ENCODE data around the gene CRIM1. TPM values are rescaled to one million over a fixed set of nuclear protein-coding genes. Genes with fewer than 3 reads are reported as not detected.

CRIM1 gene
- total RNA-seq, 2 donors from 2014 or later = 26.7 to 26.9 TPM

- Histone ChIP-seq H3K9me3 (ENCODE audit: control insufficient read depth, low read length) (no peaks in the 10 kb centered on the region), H3K27ac (ENCODE audit: low read depth, low read length) (no peak overlapping the region), H3K36me3 (ENCODE audit: control insufficient read depth, insufficient read depth, low read length) (no peaks in the 10 kb centered on the region), H3K4me3 (ENCODE audit: low read length) (no peak overlapping the region), H3K9ac (ENCODE audit: extremely low read depth, low read length, poor library complexity, severe bottlenecking) (no peak overlapping the region), H3K27me3 (ENCODE audit: control insufficient read depth, insufficient read depth, low read length, poor library complexity, severe bottlenecking) (no peaks in the 10 kb centered on the region), H3K4me1 (ENCODE audit: control insufficient read depth, insufficient read depth, low read length) (peaks cover 7% of the 10 kb centered on the region)
- H3K4me3 Mint-ChIP-seq = no peak overlapping the region
- H3K4me1 Mint-ChIP-seq = peaks cover 60% of the 10 kb centered on the region
- no peak for TF ChIP-seq CTCF (conservative IDR thresholded peaks at IDR 0.05)
- H3K36me3 Mint-ChIP-seq (ENCODE audit: low read depth) = no peaks in the 10 kb centered on the region
- 97 to 100% methylated on average over 2 to 4 of the region's 4 CpGs for WGBS, 2 experiments (ENCODE audit: insufficient coverage in 1 of 2, insufficient read length in 1 of 2)
- no peak overlapping the region for H3K27ac Mint-ChIP-seq
- H3K9me3 Mint-ChIP-seq = no peaks in the 10 kb centered on the region
- peaks cover under 1% of the 10 kb centered on the region for H3K27me3 Mint-ChIP-seq (ENCODE audit: insufficient read depth)
- DNase-seq = no peak
Measured at GRCh38 chr2:36360063-36360462, 4.5 kb downstream of the CRIM1 start.

- H3K9ac ChIP-seq (ENCODE audit: extremely low read depth, low read length, poor library complexity, severe bottlenecking) = no peak overlapping the region
- no peaks in the 10 kb centered on the region for H3K27me3 Mint-ChIP-seq (ENCODE audit: insufficient read depth)
- no peaks in the 10 kb centered on the region for H3K9me3 Mint-ChIP-seq
- H3K27ac Mint-ChIP-seq = no peak overlapping the region
- no peak overlapping the region for H3K4me3 ChIP-seq (ENCODE audit: low read length)
- no peaks in the 10 kb centered on the region for H3K9me3 ChIP-seq (ENCODE audit: control insufficient read depth, low read length)
- H3K4me1 Mint-ChIP-seq = peaks cover 64% of the 10 kb centered on the region
- no peak for DNase-seq
- H3K27ac ChIP-seq (ENCODE audit: low read depth, low read length) = no peak overlapping the region
- H3K36me3 Mint-ChIP-seq (ENCODE audit: low read depth) = no peaks in the 10 kb centered on the region
- H3K36me3 ChIP-seq (ENCODE audit: control insufficient read depth, insufficient read depth, low read length) = no peaks in the 10 kb centered on the region
- 90% methylated on average over 1 of the region's 1 CpG; no CpG with 5 or more reads in 1 of the 2 experiments for WGBS, 2 experiments (ENCODE audit: insufficient coverage in 1 of 2, insufficient read length in 1 of 2)
- H3K4me3 Mint-ChIP-seq = no peak overlapping the region
- no peaks in the 10 kb centered on the region for H3K27me3 ChIP-seq (ENCODE audit: control insufficient read depth, insufficient read depth, low read length, poor library complexity, severe bottlenecking)
- no peak for TF ChIP-seq CTCF (conservative IDR thresholded peaks at IDR 0.05)
- peaks cover 10% of the 10 kb centered on the region for H3K4me1 ChIP-seq (ENCODE audit: control insufficient read depth, insufficient read depth, low read length)
Measured at GRCh38 chr2:36360834-36361233, 5.3 kb downstream of the CRIM1 start.

- Histone ChIP-seq H3K4me3 (ENCODE audit: low read length) (no peak overlapping the region), H3K9me3 (ENCODE audit: control insufficient read depth, low read length) (no peaks in the 10 kb centered on the region), H3K36me3 (ENCODE audit: control insufficient read depth, insufficient read depth, low read length) (no peaks in the 10 kb centered on the region), H3K4me1 (ENCODE audit: control insufficient read depth, insufficient read depth, low read length) (peaks cover 10% of the 10 kb centered on the region), H3K27me3 (ENCODE audit: control insufficient read depth, insufficient read depth, low read length, poor library complexity, severe bottlenecking) (no peaks in the 10 kb centered on the region), H3K27ac (ENCODE audit: low read depth, low read length) (no peak overlapping the region), H3K9ac (ENCODE audit: extremely low read depth, low read length, poor library complexity, severe bottlenecking) (no peak overlapping the region)
- no peak for TF ChIP-seq CTCF (conservative IDR thresholded peaks at IDR 0.05)
- no peak overlapping the region for H3K27ac Mint-ChIP-seq
- H3K27me3 Mint-ChIP-seq (ENCODE audit: insufficient read depth) = no peaks in the 10 kb centered on the region
- no peak overlapping the region for H3K4me3 Mint-ChIP-seq
- no peaks in the 10 kb centered on the region for H3K9me3 Mint-ChIP-seq
- H3K4me1 Mint-ChIP-seq = peaks cover 69% of the 10 kb centered on the region
- no peak for DNase-seq
- 93 to 96% methylated on average over 2 of the region's 3 CpGs for WGBS, 2 experiments (ENCODE audit: insufficient coverage in 1 of 2, insufficient read length in 1 of 2)
- no peaks in the 10 kb centered on the region for H3K36me3 Mint-ChIP-seq (ENCODE audit: low read depth)
Measured at GRCh38 chr2:36361396-36361795, 5.8 kb downstream of the CRIM1 start.

Data from endodermal cell (in vitro differentiated cells).